Measurements from ENCODE around the gene LRSAM1. TPM values are rescaled to one million over a fixed set of nuclear protein-coding genes. Genes with fewer than 3 reads are reported as not detected.

LRSAM1 gene
- total and polyA plus RNA-seq, 4 donors = 14.7 to 44.5 (median 27.1) TPM

GRCh38 chr9:127415141-127415540 lies 36.2 kb upstream of the LRSAM1 start:
- no peaks in the 10 kb centered on the region for H3K27me3 ChIP-seq (ENCODE audit: control insufficient read depth, insufficient read depth, low read length)
- H3K4me3 ChIP-seq (ENCODE audit: low read depth, low read length) = no peak overlapping the region
- no peak overlapping the region for H3K27ac ChIP-seq (ENCODE audit: low read depth, low read length)
- peaks cover 8% of the 10 kb centered on the region for H3K4me1 ChIP-seq (ENCODE audit: control insufficient read depth, insufficient read depth, low read length)
- peak in 1 of 6 donors; percentile 57 for DNase-seq (ENCODE audit: low read depth in 4 of 6, low spot score in 6 of 6)
- WGBS (ENCODE audit: insufficient coverage) = 68% methylated on average over 3 of the region's 4 CpGs
- no peaks in the 10 kb centered on the region for H3K9me3 ChIP-seq (ENCODE audit: control insufficient read depth, insufficient read depth, low read length)
- H3K36me3 ChIP-seq (ENCODE audit: control insufficient read depth, insufficient read depth, low read length) = peaks cover 8% of the 10 kb centered on the region

GRCh38 chr9:127415657-127416056 lies 35.7 kb upstream of the LRSAM1 start:
- peaks cover 8% of the 10 kb centered on the region for H3K4me1 ChIP-seq (ENCODE audit: control insufficient read depth, insufficient read depth, low read length)
- H3K9me3 ChIP-seq (ENCODE audit: control insufficient read depth, insufficient read depth, low read length) = no peaks in the 10 kb centered on the region
- no peaks in the 10 kb centered on the region for H3K27me3 ChIP-seq (ENCODE audit: control insufficient read depth, insufficient read depth, low read length)
- WGBS (ENCODE audit: insufficient coverage) = 80% methylated on average over 1 of the region's 1 CpG
- H3K27ac ChIP-seq (ENCODE audit: low read depth, low read length) = no peak overlapping the region
- peaks cover 8% of the 10 kb centered on the region for H3K36me3 ChIP-seq (ENCODE audit: control insufficient read depth, insufficient read depth, low read length)
- DNase-seq (ENCODE audit: low read depth in 4 of 6, low spot score in 6 of 6) = no peak
- no peak overlapping the region for H3K4me3 ChIP-seq (ENCODE audit: low read depth, low read length)

GRCh38 chr9:127417131-127418036 lies 33.9 kb upstream of the LRSAM1 start:
- no peaks in the 10 kb centered on the region for H3K27me3 ChIP-seq (ENCODE audit: control insufficient read depth, insufficient read depth, low read length)
- H3K4me3 ChIP-seq (ENCODE audit: low read depth, low read length) = no peak overlapping the region
- H3K4me1 ChIP-seq (ENCODE audit: control insufficient read depth, insufficient read depth, low read length) = peaks cover 14% of the 10 kb centered on the region
- 64% methylated on average over 12 of the region's 15 CpGs for WGBS (ENCODE audit: insufficient coverage)
- peaks cover 8% of the 10 kb centered on the region for H3K36me3 ChIP-seq (ENCODE audit: control insufficient read depth, insufficient read depth, low read length)
- H3K27ac ChIP-seq (ENCODE audit: low read depth, low read length) = no peak overlapping the region
- H3K9me3 ChIP-seq (ENCODE audit: control insufficient read depth, insufficient read depth, low read length) = no peaks in the 10 kb centered on the region
- DNase-seq (ENCODE audit: low read depth in 4 of 6, low spot score in 6 of 6) = no peak

- Histone ChIP-seq H3K36me3 (ENCODE audit: control insufficient read depth, insufficient read depth, low read length) (peaks cover 8% of the 10 kb centered on the region), H3K4me3 (ENCODE audit: low read depth, low read length) (no peak overlapping the region), H3K4me1 (ENCODE audit: control insufficient read depth, insufficient read depth, low read length) (peaks cover 20% of the 10 kb centered on the region), H3K9me3 (ENCODE audit: control insufficient read depth, insufficient read depth, low read length) (no peaks in the 10 kb centered on the region), H3K27ac (ENCODE audit: low read depth, low read length) (no peak overlapping the region), H3K27me3 (ENCODE audit: control insufficient read depth, insufficient read depth, low read length) (no peaks in the 10 kb centered on the region)
- DNase-seq (ENCODE audit: low read depth in 4 of 6, low spot score in 6 of 6) = no peak
- WGBS (ENCODE audit: insufficient coverage) = 44% methylated on average over 10 of the region's 12 CpGs
These were observed 33.3 kb upstream of the LRSAM1 start for GRCh38 chr9:127418037-127418471.

GRCh38 chr9:127419348-127419747 lies 32.0 kb upstream of the LRSAM1 start:
- Histone ChIP-seq H3K4me1 (ENCODE audit: control insufficient read depth, insufficient read depth, low read length) (peaks cover 25% of the 10 kb centered on the region), H3K27me3 (ENCODE audit: control insufficient read depth, insufficient read depth, low read length) (no peaks in the 10 kb centered on the region), H3K27ac (ENCODE audit: low read depth, low read length) (no peak overlapping the region), H3K4me3 (ENCODE audit: low read depth, low read length) (no peak overlapping the region), H3K36me3 (ENCODE audit: control insufficient read depth, insufficient read depth, low read length) (peaks cover 8% of the 10 kb centered on the region), H3K9me3 (ENCODE audit: control insufficient read depth, insufficient read depth, low read length) (no peaks in the 10 kb centered on the region)
- WGBS (ENCODE audit: insufficient coverage) = 87% methylated on average over 6 of the region's 6 CpGs
- no peak for DNase-seq (ENCODE audit: low read depth in 4 of 6, low spot score in 6 of 6)

GRCh38 chr9:127421057-127421456 lies 30.3 kb upstream of the LRSAM1 start:
- peaks cover 8% of the 10 kb centered on the region for H3K36me3 ChIP-seq (ENCODE audit: control insufficient read depth, insufficient read depth, low read length)
- 89% methylated on average over 5 of the region's 7 CpGs for WGBS (ENCODE audit: insufficient coverage)
- H3K9me3 ChIP-seq (ENCODE audit: control insufficient read depth, insufficient read depth, low read length) = no peaks in the 10 kb centered on the region
- no peak overlapping the region for H3K4me3 ChIP-seq (ENCODE audit: low read depth, low read length)
- no peaks in the 10 kb centered on the region for H3K27me3 ChIP-seq (ENCODE audit: control insufficient read depth, insufficient read depth, low read length)
- peaks cover 37% of the 10 kb centered on the region for H3K4me1 ChIP-seq (ENCODE audit: control insufficient read depth, insufficient read depth, low read length)
- DNase-seq (ENCODE audit: low read depth in 4 of 6, low spot score in 6 of 6) = no peak
- H3K27ac ChIP-seq (ENCODE audit: low read depth, low read length) = no peak overlapping the region

GRCh38 chr9:127422133-127422782 lies 29.1 kb upstream of the LRSAM1 start:
- 86% methylated on average over 7 of the region's 10 CpGs for WGBS (ENCODE audit: insufficient coverage)
- DNase-seq (ENCODE audit: low read depth in 4 of 6, low spot score in 6 of 6) = no peak
- peak overlapping the region; percentile 98 for H3K4me3 ChIP-seq (ENCODE audit: low read depth, low read length)
- H3K4me1 ChIP-seq (ENCODE audit: control insufficient read depth, insufficient read depth, low read length) = peaks cover 37% of the 10 kb centered on the region
- H3K36me3 ChIP-seq (ENCODE audit: control insufficient read depth, insufficient read depth, low read length) = peaks cover 8% of the 10 kb centered on the region
- H3K27me3 ChIP-seq (ENCODE audit: control insufficient read depth, insufficient read depth, low read length) = no peaks in the 10 kb centered on the region
- H3K9me3 ChIP-seq (ENCODE audit: control insufficient read depth, insufficient read depth, low read length) = no peaks in the 10 kb centered on the region
- H3K27ac ChIP-seq (ENCODE audit: low read depth, low read length) = no peak overlapping the region

- Histone ChIP-seq H3K4me3 (ENCODE audit: low read depth, low read length) (peak overlapping the region; percentile 98), H3K36me3 (ENCODE audit: control insufficient read depth, insufficient read depth, low read length) (peaks cover 8% of the 10 kb centered on the region), H3K27me3 (ENCODE audit: control insufficient read depth, insufficient read depth, low read length) (no peaks in the 10 kb centered on the region), H3K4me1 (ENCODE audit: control insufficient read depth, insufficient read depth, low read length) (peaks cover 34% of the 10 kb centered on the region), H3K9me3 (ENCODE audit: control insufficient read depth, insufficient read depth, low read length) (no peaks in the 10 kb centered on the region), H3K27ac (ENCODE audit: low read depth, low read length) (peak overlapping the region; percentile 98)
- 69% methylated on average over 3 of the region's 6 CpGs for WGBS (ENCODE audit: insufficient coverage)
- DNase-seq (ENCODE audit: low read depth in 4 of 6, low spot score in 6 of 6) = no peak
These were observed 28.5 kb upstream of the LRSAM1 start for GRCh38 chr9:127422787-127423186.

GRCh38 chr9:127423476-127423933 lies 27.8 kb upstream of the LRSAM1 start:
- peaks cover 29% of the 10 kb centered on the region for H3K4me1 ChIP-seq (ENCODE audit: control insufficient read depth, insufficient read depth, low read length)
- H3K9me3 ChIP-seq (ENCODE audit: control insufficient read depth, insufficient read depth, low read length) = no peaks in the 10 kb centered on the region
- peak overlapping the region; percentile 98 for H3K4me3 ChIP-seq (ENCODE audit: low read depth, low read length)
- H3K27me3 ChIP-seq (ENCODE audit: control insufficient read depth, insufficient read depth, low read length) = no peaks in the 10 kb centered on the region
- peaks cover 3% of the 10 kb centered on the region for H3K36me3 ChIP-seq (ENCODE audit: control insufficient read depth, insufficient read depth, low read length)
- DNase-seq (ENCODE audit: low read depth in 4 of 6, low spot score in 6 of 6) = peak in 1 of 6 donors; percentile 7
- H3K27ac ChIP-seq (ENCODE audit: low read depth, low read length) = peak overlapping the region; percentile 98
- 0% methylated on average over 7 of the region's 9 CpGs for WGBS (ENCODE audit: insufficient coverage)

Data from spinal cord (tissue), 10 donors.